Adrenal gland (tissue), 5 donors: ENCODE results near the gene DTX2.
A peak's percentile ranks its signal among the peaks of the same experiment; 100 is the strongest.

Source experiments
- CTCF ChIP-seq, 6 experiments: fragments of 450-650 bp in 4 of 6; fragments of 200-600 bp in 2 of 6; sonication (generic) in 1 of 6; IDR thresholded peaks; 1 replicate in 5 of 6; 2 replicates in 1 of 6; pipeline versions ENCODE4 v1.5.1 to v1.8.0; 2016 to 2021; ENCODE audit warnings: antibody characterized with exemption in 6 of 6, mild to moderate bottlenecking in 2 of 6, moderate library complexity in 1 of 6
- POLR2A ChIP-seq, 2 donors: fragments of 450-650 bp; IDR thresholded peaks; one replicate each; pipeline ENCODE4 v1.6.1; 2017; ENCODE audit warnings: antibody characterized with exemption in 2 of 2, mild to moderate bottlenecking in 2 of 2, moderate library complexity in 1 of 2
- donor health status: DM: no; HTN: no; CAD: no.

GRCh38 chr7:76512941-76513816 is 51.7 kb downstream of the DTX2 start:
- peak in 2 of 6 experiments; percentile 6 to 21 for TF ChIP-seq CTCF (IDR thresholded peaks at IDR 0.05)
- no peak for TF ChIP-seq POLR2A (IDR thresholded peaks at IDR 0.05)
